Nephron (organoid): Measurements from ENCODE around the gene QSER1.

ENCODE experiments used
- H3K27ac Mint-ChIP-seq, 3 experiments: 2 replicates each; pipeline ENCODE4 v1.8.0; 2020; ENCODE audit warnings: mixed read lengths in 3 of 3, mild to moderate bottlenecking in 2 of 3, moderate library complexity in 1 of 3
- H3K27me3 Mint-ChIP-seq: 2 replicates; pipeline ENCODE4 v1.8.0; 2021; ENCODE audit warnings: low read depth, mild to moderate bottlenecking, moderate library complexity, mixed read lengths
- H3K36me3 Mint-ChIP-seq: 2 replicates; pipeline ENCODE4 v1.8.0; 2020; ENCODE audit warnings: low read depth, mixed read lengths
- H3K4me1 Mint-ChIP-seq: 2 replicates; pipeline ENCODE4 v1.8.0; 2020; ENCODE audit warnings: mixed read lengths
- H3K4me3 Mint-ChIP-seq, 3 experiments: 2 replicates each; pipeline ENCODE4 v1.8.0; 2020; ENCODE audit warnings: mild to moderate bottlenecking in 3 of 3, mixed read lengths in 3 of 3, moderate library complexity in 2 of 3
- H3K9me3 Mint-ChIP-seq: 2 replicates; pipeline ENCODE4 v1.8.0; 2020; ENCODE audit warnings: mixed read lengths
- TF ChIP-seq, protein P1 (sequence below), 3 experiments: fragments of 200-600 bp; sonication (generic); IDR thresholded peaks; one replicate each; pipeline ENCODE4 v1.5.0; 2021; ENCODE audit warnings: antibody characterized with exemption in 3 of 3; ENCODE audit not compliant: unreplicated experiment in 3 of 3

Gene QSER1

GRCh38 chr11:33013755-33014154 is 121.1 kb downstream of the QSER1 start:
- no peaks in the 10 kb centered on the region for H3K36me3 Mint-ChIP-seq
- peak overlapping the region in 1 of 3 experiments; percentile 57 for H3K27ac Mint-ChIP-seq
- TF ChIP-seq, protein P1, sequence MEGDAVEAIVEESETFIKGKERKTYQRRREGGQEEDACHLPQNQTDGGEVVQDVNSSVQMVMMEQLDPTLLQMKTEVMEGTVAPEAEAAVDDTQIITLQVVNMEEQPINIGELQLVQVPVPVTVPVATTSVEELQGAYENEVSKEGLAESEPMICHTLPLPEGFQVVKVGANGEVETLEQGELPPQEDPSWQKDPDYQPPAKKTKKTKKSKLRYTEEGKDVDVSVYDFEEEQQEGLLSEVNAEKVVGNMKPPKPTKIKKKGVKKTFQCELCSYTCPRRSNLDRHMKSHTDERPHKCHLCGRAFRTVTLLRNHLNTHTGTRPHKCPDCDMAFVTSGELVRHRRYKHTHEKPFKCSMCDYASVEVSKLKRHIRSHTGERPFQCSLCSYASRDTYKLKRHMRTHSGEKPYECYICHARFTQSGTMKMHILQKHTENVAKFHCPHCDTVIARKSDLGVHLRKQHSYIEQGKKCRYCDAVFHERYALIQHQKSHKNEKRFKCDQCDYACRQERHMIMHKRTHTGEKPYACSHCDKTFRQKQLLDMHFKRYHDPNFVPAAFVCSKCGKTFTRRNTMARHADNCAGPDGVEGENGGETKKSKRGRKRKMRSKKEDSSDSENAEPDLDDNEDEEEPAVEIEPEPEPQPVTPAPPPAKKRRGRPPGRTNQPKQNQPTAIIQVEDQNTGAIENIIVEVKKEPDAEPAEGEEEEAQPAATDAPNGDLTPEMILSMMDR (IDR thresholded peaks at IDR 0.05; ENCODE audit: unreplicated experiment in 3 of 3): no peak
- no peaks in the 10 kb centered on the region for H3K9me3 Mint-ChIP-seq
- H3K4me3 Mint-ChIP-seq: peak overlapping the region; percentile 64 to 77 (median 77)
- peaks cover 26% of the 10 kb centered on the region for H3K4me1 Mint-ChIP-seq
- H3K27me3 Mint-ChIP-seq: peaks cover 10% of the 10 kb centered on the region

DNA sequence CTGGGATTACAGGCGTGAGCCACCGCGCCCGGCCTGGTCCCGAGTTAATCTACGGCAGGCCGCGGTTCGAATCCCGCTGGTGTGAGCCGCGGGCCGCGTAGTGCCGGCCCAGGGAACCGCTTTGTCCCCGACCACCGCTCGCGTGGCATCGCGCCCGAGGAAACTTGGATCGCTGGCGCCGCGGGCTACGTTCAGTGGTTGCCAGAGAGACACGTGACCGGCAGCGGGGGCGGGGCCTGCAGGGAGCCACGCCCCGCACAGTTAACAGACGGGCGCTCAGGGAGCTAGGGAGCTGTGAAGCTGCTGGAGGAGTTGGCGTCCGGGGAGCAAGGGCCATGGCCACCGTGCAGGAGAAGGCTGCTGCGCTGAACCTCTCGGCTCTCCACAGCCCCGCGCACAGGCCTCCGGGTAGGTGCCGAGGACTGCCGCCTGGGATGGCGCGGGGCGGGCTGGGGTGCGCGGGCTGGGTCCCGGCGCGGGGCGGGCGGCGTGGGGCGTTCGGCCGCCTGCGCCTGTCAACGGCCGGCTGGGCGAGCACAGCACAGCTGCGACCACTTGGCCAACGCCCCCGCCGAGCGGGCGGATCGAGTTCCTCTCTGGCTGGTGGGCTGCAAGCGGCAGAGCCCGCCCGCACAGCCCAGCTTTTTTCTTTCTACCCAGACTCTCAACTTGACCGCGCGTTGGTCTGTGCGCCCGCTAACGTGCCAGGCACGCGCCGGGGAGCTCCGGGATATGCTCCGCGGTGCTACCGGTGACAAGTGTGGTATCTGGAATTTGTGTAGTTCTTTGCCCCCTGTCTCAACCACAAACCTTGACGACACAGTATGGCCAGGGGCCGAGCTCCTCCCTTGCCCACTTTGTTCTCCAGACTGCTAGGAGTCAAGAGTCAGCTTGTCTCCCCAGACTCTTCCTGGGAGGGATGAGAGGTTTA is 123.3 kb downstream of the QSER1 start, which contains the start of gene DEPDC7:
TSS of gene DEPDC7 (plus strand) at position 258 of the 931 bp plus-strand sequence. CDS start at position 336, 78 bp downstream.
- Mint-ChIP-seq H3K4me3 (peak within 1 kb of the TSS; percentile 89 to 90 (median 89)), H3K9me3 (no peaks in the 10 kb centered on the region), H3K4me1 (peaks cover 34% of the 10 kb centered on the region), H3K36me3 (no peaks in the 10 kb centered on the region), H3K27ac (peak within 1 kb of the TSS; percentile 62 to 85 (median 75)), H3K27me3 (peaks cover 11% of the 10 kb centered on the region)
- TF ChIP-seq, protein P1 (IDR thresholded peaks at IDR 0.05; ENCODE audit: unreplicated experiment in 3 of 3): no peak

GRCh38 chr11:33016654-33017053 is 124.0 kb downstream of the QSER1 start:
- Mint-ChIP-seq H3K27me3 (peaks cover 11% of the 10 kb centered on the region), H3K4me1 (peaks cover 35% of the 10 kb centered on the region), H3K4me3 (peak overlapping the region; percentile 87 to 88 (median 88)), H3K36me3 (no peaks in the 10 kb centered on the region), H3K27ac (peak overlapping the region; percentile 62 to 85 (median 75)), H3K9me3 (no peaks in the 10 kb centered on the region)
- TF ChIP-seq, protein P1 (IDR thresholded peaks at IDR 0.05; ENCODE audit: unreplicated experiment in 3 of 3): no peak

GRCh38 chr11:33017478-33017877 is 124.9 kb downstream of the QSER1 start:
- Mint-ChIP-seq H3K4me3 (peak overlapping the region; percentile 51 to 88 (median 87)), H3K4me1 (peaks cover 41% of the 10 kb centered on the region), H3K36me3 (no peaks in the 10 kb centered on the region), H3K27me3 (peaks cover 11% of the 10 kb centered on the region), H3K27ac (peak overlapping the region in 2 of 3 experiments; percentile 5 to 62), H3K9me3 (no peaks in the 10 kb centered on the region)
- TF ChIP-seq, protein P1 (IDR thresholded peaks at IDR 0.05; ENCODE audit: unreplicated experiment in 3 of 3): no peak

- TF ChIP-seq, protein P1 (IDR thresholded peaks at IDR 0.05; ENCODE audit: unreplicated experiment in 3 of 3): no peak
- Mint-ChIP-seq H3K4me1 (peaks cover 41% of the 10 kb centered on the region), H3K27me3 (peaks cover 11% of the 10 kb centered on the region), H3K36me3 (no peaks in the 10 kb centered on the region), H3K9me3 (no peaks in the 10 kb centered on the region), H3K4me3 (peak overlapping the region; percentile 51 to 88 (median 87)), H3K27ac (peak overlapping the region in 1 of 3 experiments; percentile 62)
Measured at GRCh38 chr11:33017965-33018364, 125.4 kb downstream of the QSER1 start.
